Effector memory CD8-positive, alpha-beta T cell (primary cell): ENCODE results near the gene EPB41L4B.
"Not testable (repeated sequence)": the region's sequence is repeated elsewhere in the genome, so short reads cannot be mapped to it uniquely, and the experiment has no call there.

Experiments
- ATAC-seq: fragments of 150-1000 bp; cut with Tn5 transposase; replicated peaks from 2 replicates; pipeline ENCODE4 v1.10.0; 2021; ENCODE audit warnings: mild to moderate bottlenecking, moderate library complexity
- DNase-seq, 3 experiments: peaks; one replicate each; pipeline ENCODE4 v3.0.0; 2021
- H3K27ac Mint-ChIP-seq, 2 donors: one replicate each; pipeline ENCODE4 v1.8.0; 2022; ENCODE audit warnings: mild to moderate bottlenecking in 2 of 2, mixed read lengths in 2 of 2, moderate library complexity in 2 of 2
- H3K27me3 Mint-ChIP-seq, 2 donors: one replicate each; pipeline ENCODE4 v1.8.0; 2022; ENCODE audit warnings: mixed read lengths in 2 of 2
- H3K36me3 Mint-ChIP-seq: one replicate; pipeline ENCODE4 v1.8.0; 2022; ENCODE audit warnings: mild to moderate bottlenecking, moderate library complexity, mixed read lengths; ENCODE audit not compliant: insufficient read depth
- H3K4me1 Mint-ChIP-seq, 2 donors: one replicate each; pipeline ENCODE4 v1.8.0; 2022; ENCODE audit warnings: low read depth in 2 of 2, mixed read lengths in 2 of 2
- H3K4me3 Mint-ChIP-seq, 2 donors: one replicate each; pipeline ENCODE4 v1.8.0; 2022; ENCODE audit warnings: mild to moderate bottlenecking in 2 of 2, mixed read lengths in 2 of 2, moderate library complexity in 2 of 2
- H3K9me3 Mint-ChIP-seq, 2 donors: one replicate each; pipeline ENCODE4 v1.8.0; 2022; ENCODE audit warnings: mixed read lengths in 2 of 2

The EPB41L4B gene

DNA sequence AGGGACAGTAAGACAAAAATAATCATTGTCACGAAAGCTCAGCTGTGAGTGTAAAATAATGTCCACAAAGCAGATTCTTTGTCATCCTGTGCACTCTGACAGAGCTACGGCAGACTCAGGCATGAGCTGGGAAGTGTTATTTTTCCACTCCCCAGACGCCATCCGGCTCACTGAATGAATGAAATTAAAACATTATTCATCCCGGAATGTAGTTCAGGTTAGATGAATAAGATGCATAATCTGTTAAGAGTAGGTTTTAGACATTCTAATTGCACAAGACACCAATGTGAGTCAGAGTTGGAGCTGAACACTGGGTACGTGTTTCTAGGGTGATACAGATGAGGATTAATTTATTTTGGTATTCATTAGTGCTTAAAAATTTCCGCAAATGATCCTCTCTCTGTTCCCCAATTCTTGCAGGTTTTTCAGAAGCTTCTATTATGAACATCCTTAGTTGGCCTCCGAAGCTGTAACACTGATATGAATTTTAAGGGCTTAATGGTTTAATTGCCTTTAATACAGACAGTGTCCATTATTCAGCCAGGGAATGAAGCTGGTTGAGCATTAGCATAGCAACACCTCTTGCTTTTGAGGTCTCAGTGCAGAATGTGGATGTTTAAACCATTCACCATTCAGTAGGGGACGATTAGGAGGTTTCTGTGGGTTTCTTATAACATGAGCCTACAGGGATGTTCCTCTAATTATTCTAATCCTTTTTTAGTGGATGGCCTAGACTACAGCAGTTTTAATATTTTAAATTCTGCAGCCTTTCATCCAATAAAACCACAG, 88.2 kb downstream of the EPB41L4B start:
- no peaks in the 10 kb centered on the region for H3K36me3 Mint-ChIP-seq
- peaks cover 19 to 35% of the 10 kb centered on the region in 2 donors for H3K27me3 Mint-ChIP-seq
- DNase-seq = no peak
- ATAC-seq = no peak
- H3K4me1 Mint-ChIP-seq = no peaks in the 10 kb centered on the region
- no peaks in the 10 kb centered on the region for H3K9me3 Mint-ChIP-seq
- no peak overlapping the region for H3K27ac Mint-ChIP-seq
- H3K4me3 Mint-ChIP-seq = no peak overlapping the region

DNA sequence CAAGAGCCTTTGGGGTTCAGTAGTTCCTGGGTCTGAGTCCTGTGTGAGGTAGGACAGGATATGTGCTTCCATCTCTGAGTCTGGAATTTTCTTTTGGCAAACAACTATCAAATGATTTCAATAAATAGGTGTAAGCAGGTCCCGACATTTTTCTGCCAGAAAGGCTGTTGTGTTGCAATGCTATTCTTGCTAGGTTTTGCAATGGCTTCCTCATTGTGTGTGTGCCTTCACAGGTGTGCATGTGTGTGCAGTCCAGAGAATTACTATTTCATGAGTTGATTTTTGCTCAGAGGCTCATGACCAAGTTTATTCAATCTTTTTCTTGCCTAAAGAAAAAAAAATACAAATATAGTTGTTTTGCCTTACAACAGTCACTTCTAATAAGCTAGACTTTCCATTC, 89.3 kb downstream of the EPB41L4B start:
- H3K9me3 Mint-ChIP-seq = no peaks in the 10 kb centered on the region
- ATAC-seq (no peak), DNase-seq (no peak)
- H3K27me3 Mint-ChIP-seq = peaks cover 13 to 24% of the 10 kb centered on the region in 2 donors
- no peak overlapping the region for H3K27ac Mint-ChIP-seq
- H3K36me3 Mint-ChIP-seq = no peaks in the 10 kb centered on the region
- no peaks in the 10 kb centered on the region for H3K4me1 Mint-ChIP-seq
- H3K4me3 Mint-ChIP-seq = no peak overlapping the region

DNA sequence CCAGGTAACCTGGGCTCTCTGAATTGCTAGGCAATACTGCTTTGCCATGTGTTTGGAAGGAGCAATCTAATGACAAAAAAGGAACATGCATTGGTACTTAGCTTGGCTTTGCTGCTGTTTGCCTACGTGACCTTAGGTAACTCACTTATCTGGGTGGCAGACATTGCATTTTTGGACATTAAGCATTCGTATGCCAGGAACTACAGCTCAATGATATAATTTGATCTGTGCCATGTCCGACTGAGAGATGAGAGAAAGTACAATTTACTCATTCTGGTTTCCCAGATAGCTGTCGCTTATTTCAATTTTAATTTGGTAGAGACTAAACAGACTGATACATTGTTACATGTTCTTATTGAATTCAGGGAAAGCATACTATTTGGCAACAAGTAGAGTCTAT, 90.6 kb downstream of the EPB41L4B start:
- Mint-ChIP-seq H3K4me1 (no peaks in the 10 kb centered on the region), H3K36me3 (no peaks in the 10 kb centered on the region), H3K27me3 (peaks cover 12 to 17% of the 10 kb centered on the region in 2 donors), H3K4me3 (no peak overlapping the region), H3K27ac (no peak overlapping the region), H3K9me3 (no peaks in the 10 kb centered on the region)
- no peak for DNase-seq
- no peak for ATAC-seq

DNA sequence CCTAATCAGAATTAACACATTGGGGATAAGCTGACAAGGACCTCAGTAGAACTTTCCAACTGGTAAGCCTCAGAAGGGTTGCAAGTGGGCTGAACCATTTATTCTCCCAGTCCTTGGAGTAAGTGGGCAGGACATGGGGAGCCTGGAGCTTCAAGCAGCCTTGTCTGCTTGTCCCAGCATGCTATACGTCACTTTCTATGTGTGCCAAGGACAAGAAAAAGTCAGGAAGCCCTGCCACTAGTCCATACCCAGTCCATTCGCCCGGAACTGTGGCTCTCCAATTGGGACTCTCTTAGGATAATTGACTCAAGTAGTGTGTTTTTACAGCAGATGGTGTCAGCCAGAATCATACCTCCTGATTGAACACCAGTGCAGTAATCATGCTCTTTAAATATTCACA, 91.2 kb downstream of the EPB41L4B start:
- ATAC-seq (no peak), DNase-seq (no peak)
- no peaks in the 10 kb centered on the region for H3K9me3 Mint-ChIP-seq
- no peak overlapping the region for H3K4me3 Mint-ChIP-seq
- no peak overlapping the region for H3K27ac Mint-ChIP-seq
- no peaks in the 10 kb centered on the region for H3K36me3 Mint-ChIP-seq
- peaks cover 12 to 15% of the 10 kb centered on the region in 2 donors for H3K27me3 Mint-ChIP-seq
- no peaks in the 10 kb centered on the region for H3K4me1 Mint-ChIP-seq

DNA sequence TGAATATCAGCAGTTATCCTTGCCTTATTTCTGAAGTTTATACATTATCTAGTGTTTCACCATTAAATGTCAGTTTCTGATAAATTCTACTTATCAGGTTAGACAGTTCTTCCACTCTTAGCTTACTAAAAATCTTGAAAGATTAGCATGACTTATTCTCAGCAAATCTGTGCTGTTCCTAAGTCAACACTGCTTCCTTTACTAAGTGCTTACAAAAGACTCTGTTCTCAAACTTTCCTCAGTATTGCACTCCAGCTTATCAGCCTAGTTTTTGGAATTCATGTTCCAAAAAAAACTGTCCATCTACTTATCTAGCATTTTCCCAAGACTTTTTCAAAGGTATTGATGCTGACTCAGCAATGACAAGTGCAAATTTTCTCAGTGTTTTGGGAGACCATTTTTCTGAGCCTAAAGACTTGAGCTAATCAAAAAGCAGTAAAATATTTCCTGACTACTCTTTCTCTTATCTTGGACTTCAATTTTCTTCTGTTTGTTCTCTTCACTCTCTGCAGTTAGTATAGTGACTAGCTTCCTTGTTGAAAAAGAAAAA, 92.7 kb downstream of the EPB41L4B start:
- H3K27me3 Mint-ChIP-seq = peaks cover 6 to 12% of the 10 kb centered on the region in 2 donors
- DNase-seq (no peak), ATAC-seq (no peak)
- no peaks in the 10 kb centered on the region for H3K36me3 Mint-ChIP-seq
- H3K4me1 Mint-ChIP-seq = no peaks in the 10 kb centered on the region
- H3K4me3 Mint-ChIP-seq = no peak overlapping the region
- H3K27ac Mint-ChIP-seq = no peak overlapping the region
- H3K9me3 Mint-ChIP-seq = no peaks in the 10 kb centered on the region

DNA sequence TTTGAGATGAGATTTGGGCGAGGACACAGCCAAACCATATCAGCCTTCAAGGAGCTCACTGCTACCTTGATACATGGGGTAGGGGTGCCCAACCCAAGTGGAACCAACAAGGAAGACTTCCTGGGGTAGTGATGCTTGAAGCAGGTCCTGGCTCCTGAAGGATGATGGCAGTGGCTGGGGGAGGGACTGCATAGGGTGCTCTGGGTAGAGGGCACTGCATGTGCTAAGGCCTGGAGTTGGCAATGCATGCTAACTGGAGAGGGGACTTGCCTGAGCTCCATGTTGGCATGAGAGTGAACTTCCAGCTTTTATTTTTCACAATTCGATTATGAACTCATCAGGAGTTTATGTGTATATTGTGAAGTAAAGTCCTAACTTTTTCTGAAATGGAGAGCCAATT, 95.2 kb downstream of the EPB41L4B start:
- DNase-seq (no peak), ATAC-seq (no peak)
- Mint-ChIP-seq H3K36me3 (no peaks in the 10 kb centered on the region), H3K9me3 (no peaks in the 10 kb centered on the region), H3K27ac (no peak overlapping the region), H3K4me1 (no peaks in the 10 kb centered on the region), H3K27me3 (peaks cover 16 to 17% of the 10 kb centered on the region in 2 donors), H3K4me3 (no peak overlapping the region)

DNA sequence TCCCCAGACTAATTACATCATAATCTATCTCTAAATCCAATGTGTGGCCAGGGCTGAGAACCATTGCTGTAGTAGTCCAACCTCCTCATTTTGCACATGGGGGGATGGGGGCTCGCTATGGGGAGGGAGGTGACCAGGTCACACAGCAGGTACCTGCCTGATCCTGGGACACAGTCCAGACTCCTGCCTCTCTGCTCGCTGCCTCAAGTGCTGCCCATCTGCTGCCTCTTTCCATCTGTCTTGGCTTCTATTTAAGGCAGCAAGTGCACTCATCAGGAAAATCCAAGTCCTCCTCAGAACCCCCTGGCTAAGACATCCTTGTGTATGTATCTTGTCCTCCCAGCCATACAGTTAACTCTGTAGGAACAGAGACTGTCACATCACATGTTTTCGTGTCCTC, 96.1 kb downstream of the EPB41L4B start:
- no peak overlapping the region for H3K27ac Mint-ChIP-seq
- peaks cover 17 to 24% of the 10 kb centered on the region in 2 donors for H3K27me3 Mint-ChIP-seq
- no peak for DNase-seq

DNA sequence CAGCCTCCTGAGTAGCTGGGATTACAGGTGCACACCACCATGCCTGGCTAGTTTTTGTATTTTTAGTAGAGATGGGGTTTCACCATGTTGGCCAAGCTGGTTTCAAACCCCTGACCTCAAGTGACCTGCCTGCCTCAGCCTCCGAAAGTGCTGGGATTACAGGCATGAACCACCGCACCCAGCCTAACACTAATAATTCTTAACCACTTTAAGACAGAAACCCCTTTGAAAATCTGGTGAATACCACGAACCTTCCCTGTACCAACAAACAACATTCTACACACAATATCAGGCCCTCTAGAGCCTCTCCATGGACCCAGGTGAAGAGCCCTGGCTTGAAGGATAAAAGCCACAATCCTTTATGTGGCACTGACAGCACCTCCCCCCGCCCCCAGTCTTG, 102.6 kb downstream of the EPB41L4B start:
- not testable (repeated sequence) for H3K9me3 Mint-ChIP-seq, H3K36me3 Mint-ChIP-seq, H3K4me3 Mint-ChIP-seq, ATAC-seq, H3K27ac Mint-ChIP-seq, DNase-seq, H3K4me1 Mint-ChIP-seq
- H3K27me3 Mint-ChIP-seq = peaks cover 30 to 45% of the 10 kb centered on the region in 2 donors

More for the DNA sequence above, 96.1 kb downstream of the EPB41L4B start:
- no peaks in the 10 kb centered on the region for H3K36me3 Mint-ChIP-seq
- H3K9me3 Mint-ChIP-seq = no peaks in the 10 kb centered on the region
- no peaks in the 10 kb centered on the region for H3K4me1 Mint-ChIP-seq
- no peak for ATAC-seq
- H3K4me3 Mint-ChIP-seq = no peak overlapping the region

DNA sequence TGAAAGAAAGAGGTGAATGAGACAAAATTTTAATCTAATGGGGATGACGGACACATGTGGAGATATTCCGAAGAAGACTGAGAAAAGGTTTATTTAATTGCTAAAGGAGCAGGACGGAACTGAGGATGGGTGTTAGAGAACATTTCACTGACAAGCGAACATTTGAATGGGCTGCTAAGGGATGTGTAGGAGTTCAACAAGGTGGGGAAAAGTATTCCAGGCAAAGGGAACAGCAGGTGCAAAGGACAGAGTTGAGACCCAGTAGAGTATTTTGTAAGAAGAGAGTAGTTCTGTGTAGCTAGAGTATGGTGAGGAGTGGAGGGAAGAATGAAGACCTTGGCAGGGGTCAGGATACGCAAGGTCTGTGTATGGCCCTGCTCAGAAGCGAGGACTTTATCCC, 106.4 kb downstream of the EPB41L4B start:
- ATAC-seq = no peak
- no peaks in the 10 kb centered on the region for H3K4me1 Mint-ChIP-seq
- no peaks in the 10 kb centered on the region for H3K9me3 Mint-ChIP-seq
- H3K36me3 Mint-ChIP-seq = no peaks in the 10 kb centered on the region
- H3K4me3 Mint-ChIP-seq = no peak overlapping the region
- H3K27me3 Mint-ChIP-seq = peaks cover 28 to 31% of the 10 kb centered on the region in 2 donors
- no peak overlapping the region for H3K27ac Mint-ChIP-seq
- no peak for DNase-seq

DNA sequence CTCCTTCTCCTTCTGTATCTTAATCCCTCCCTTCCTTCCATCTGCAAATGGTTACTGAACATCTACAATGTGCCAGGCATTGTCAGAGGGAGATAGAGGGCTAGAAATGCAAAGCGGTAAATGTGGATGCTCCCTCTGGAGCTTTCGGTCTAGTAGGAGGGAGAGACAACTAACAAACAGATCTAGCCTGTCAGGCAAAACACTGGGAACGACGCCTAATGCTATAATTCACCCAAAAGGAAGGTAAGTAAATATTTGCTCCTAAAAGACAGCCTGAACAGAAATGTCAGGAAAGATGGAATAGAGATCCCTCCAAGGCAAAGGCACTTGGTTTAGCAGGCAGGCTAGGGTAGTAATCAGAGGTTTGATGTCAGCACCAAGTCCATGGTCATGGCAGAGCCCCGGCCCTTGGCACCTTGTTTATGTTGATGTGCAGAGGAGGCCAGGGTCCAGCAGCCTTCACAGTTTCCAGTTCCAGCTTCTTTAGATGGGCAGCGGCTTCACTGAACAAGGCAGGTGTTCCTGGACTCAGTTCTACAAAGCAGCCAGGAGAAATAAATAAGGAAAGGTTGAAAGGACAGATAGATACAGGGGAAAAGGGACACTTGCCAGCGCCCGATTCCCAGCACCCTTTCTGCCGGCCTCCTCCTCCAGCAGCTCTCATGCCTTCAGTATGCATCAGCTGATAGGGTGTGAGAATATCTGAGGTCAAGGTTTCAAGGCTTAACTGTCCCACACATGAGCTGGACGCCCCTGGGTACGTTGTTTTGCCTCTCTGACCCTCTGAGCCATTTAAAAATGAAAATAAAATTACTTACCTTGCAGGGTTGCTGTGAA, 107.4 kb downstream of the EPB41L4B start:
- ATAC-seq (no peak), DNase-seq (no peak)
- H3K36me3 Mint-ChIP-seq = no peaks in the 10 kb centered on the region
- no peak overlapping the region for H3K27ac Mint-ChIP-seq
- H3K27me3 Mint-ChIP-seq = peaks cover 26 to 32% of the 10 kb centered on the region in 2 donors
- no peak overlapping the region for H3K4me3 Mint-ChIP-seq
- H3K4me1 Mint-ChIP-seq = no peaks in the 10 kb centered on the region
- H3K9me3 Mint-ChIP-seq = no peaks in the 10 kb centered on the region

DNA sequence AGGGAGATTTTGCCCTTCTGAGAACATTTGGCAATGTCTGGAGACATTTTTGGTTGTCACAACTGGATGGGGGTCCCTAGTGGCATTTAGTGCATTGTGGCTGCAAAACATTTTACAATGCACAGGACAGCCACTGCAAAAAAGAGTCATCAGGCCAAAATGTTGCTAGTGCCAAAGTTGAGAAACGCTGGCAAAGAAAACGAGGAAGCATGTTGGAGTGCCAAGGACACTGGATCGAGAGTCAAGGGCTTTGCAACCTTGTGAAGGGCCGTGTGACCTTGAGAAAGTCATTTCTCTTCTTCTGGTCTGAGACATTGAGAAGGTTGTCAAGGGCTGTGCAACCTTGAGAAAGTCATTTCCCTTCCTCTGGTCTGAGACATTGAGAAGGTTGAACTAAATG, 108.1 kb downstream of the EPB41L4B start:
- DNase-seq (no peak), ATAC-seq (no peak)
- Mint-ChIP-seq H3K4me3 (no peak overlapping the region), H3K27me3 (peaks cover 24 to 29% of the 10 kb centered on the region in 2 donors), H3K4me1 (no peaks in the 10 kb centered on the region), H3K27ac (no peak overlapping the region), H3K9me3 (no peaks in the 10 kb centered on the region), H3K36me3 (no peaks in the 10 kb centered on the region)

DNA sequence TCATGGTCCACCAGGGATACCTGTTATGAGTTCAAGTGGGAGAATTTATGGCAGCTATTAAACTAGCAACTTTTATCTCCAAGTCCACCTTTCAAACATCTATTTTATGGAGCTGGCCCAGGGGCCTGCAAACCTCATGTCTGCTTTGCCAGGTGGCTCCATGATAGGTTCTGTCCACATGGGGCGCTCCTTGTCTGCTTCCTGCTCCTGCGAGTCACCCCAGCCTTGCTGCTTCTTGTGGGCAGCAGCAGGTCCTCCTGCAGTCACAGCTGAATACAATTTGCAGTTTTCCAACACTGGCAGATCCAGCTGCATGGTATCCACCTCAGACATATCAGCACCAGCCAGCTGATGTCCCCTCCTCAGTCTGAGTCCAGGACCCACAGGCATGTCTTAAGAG, 114.2 kb downstream of the EPB41L4B start:
- DNase-seq (no peak), ATAC-seq (no peak)
- Mint-ChIP-seq H3K36me3 (peaks cover 3% of the 10 kb centered on the region), H3K9me3 (no peaks in the 10 kb centered on the region), H3K4me1 (no peaks in the 10 kb centered on the region), H3K27me3 (peaks cover 27 to 29% of the 10 kb centered on the region in 2 donors), H3K27ac (no peak overlapping the region), H3K4me3 (no peak overlapping the region)

DNA sequence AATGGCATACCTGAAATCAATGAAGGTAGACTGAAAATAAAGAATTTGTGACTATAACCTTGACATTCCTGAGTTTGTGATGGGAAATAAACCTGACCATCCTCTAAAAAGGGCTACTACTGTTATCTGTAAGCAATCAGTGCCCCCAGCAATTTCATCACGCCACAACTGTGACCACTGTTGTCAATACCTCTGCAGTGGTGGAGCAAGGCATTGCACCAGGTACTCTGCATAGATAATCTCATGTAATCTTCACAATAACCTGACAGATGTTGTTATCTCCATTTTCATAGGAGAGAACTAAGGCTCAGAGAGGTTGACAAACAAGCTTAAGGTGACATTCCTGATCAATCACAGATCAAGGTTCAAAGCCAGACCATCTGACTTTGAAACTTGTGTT, 115.3 kb downstream of the EPB41L4B start:
- Mint-ChIP-seq H3K36me3 (peaks cover 3% of the 10 kb centered on the region), H3K27ac (no peak overlapping the region), H3K4me3 (no peak overlapping the region), H3K27me3 (peaks cover 28 to 34% of the 10 kb centered on the region in 2 donors), H3K9me3 (no peaks in the 10 kb centered on the region), H3K4me1 (no peaks in the 10 kb centered on the region)
- DNase-seq (no peak), ATAC-seq (no peak)
